Esophagus squamous epithelium (tissue), 5 donors: ENCODE results near the gene KCNJ4. TPM values are rescaled to one million over a fixed set of nuclear protein-coding genes. Genes with fewer than 3 reads are reported as not detected.
"Not testable (repeated sequence)": the region's sequence is repeated elsewhere in the genome, so short reads cannot be mapped to it uniquely, and the experiment has no call there.

Source experiments
- DNase-seq: peaks from one replicate; lab custom pipeline; 2025; lab: John Stamatoyannopoulos, UW
- H3K27ac ChIP-seq, 4 donors: fragments of 200-600 bp; sonication (generic); one replicate each; pipeline ENCODE4 v1.5.1; 2016 to 2019; ENCODE audit warnings: mild to moderate bottlenecking in 1 of 4
- H3K27me3 ChIP-seq, 4 donors: fragments of 200-600 bp; sonication (generic); 1 replicate in 3 of 4; 2 replicates in 1 of 4; pipeline versions ENCODE4 v1.5.1 to v1.6.0; 2017 to 2021; ENCODE audit warnings: antibody characterized with exemption in 1 of 4
- H3K36me3 ChIP-seq, 3 donors: fragments of 200-600 bp; sonication (generic); one replicate each; pipeline ENCODE4 v1.5.1; 2016 to 2019
- H3K4me1 ChIP-seq, 3 donors: fragments of 200-600 bp; sonication (generic); one replicate each; pipeline ENCODE4 v1.5.1; 2017 to 2019
- H3K4me3 ChIP-seq, 4 donors: fragments of 200-600 bp; sonication (generic); 1 replicate in 3 of 4; 2 replicates in 1 of 4; pipeline ENCODE4 v1.5.1; 2016 to 2019; ENCODE audit warnings: mild to moderate bottlenecking in 2 of 4, moderate library complexity in 1 of 4
- H3K9me3 ChIP-seq, 3 donors: fragments of 200-600 bp; sonication (generic); one replicate each; pipeline ENCODE4 v1.5.1; 2016 to 2019
- POLR2A ChIP-seq, 4 donors: fragments of 450-650 bp; IDR thresholded peaks; one replicate each; pipeline ENCODE4 v1.6.1; 2017; ENCODE audit warnings: antibody characterized with exemption in 4 of 4, mild to moderate bottlenecking in 4 of 4, moderate library complexity in 3 of 4
- whole genome bisulfite sequencing, 2 donors: methylation state at CpG; one replicate each; pipeline ENCODE4 v1.1.5; 2018; 5-methylcytosine and 5-hydroxymethylcytosine counted together
- intact Hi-C: fragments of 100-400 bp; cut with DNase I; formaldehyde crosslinking; loops from one replicate; pipeline ENCODE4 v1.15.0; 2022
- total RNA-seq, 4 donors: library from RNA; depleted of rRNA; stranded (reverse); fragments of >200 nt; gene quantifications; one replicate each; pipeline ENCODE4 v1.1.0, GENCODE V29; 2016
- donor health status: DM: yes; HTN: yes; CAD: no.

The KCNJ4 gene
- total RNA-seq, 4 donors from 2014 or later = not detected

GRCh38 chr22:38386918-38387317 lies 68.1 kb downstream of the KCNJ4 start:
- H3K27me3 ChIP-seq, DNase-seq, H3K9me3 ChIP-seq, H3K4me1 ChIP-seq, intact Hi-C loops, H3K27ac ChIP-seq, H3K4me3 ChIP-seq, H3K36me3 ChIP-seq: not testable (repeated sequence)
- WGBS, 2 donors = 48 to 64% methylated on average over 5 of the region's 5 CpGs

DNA sequence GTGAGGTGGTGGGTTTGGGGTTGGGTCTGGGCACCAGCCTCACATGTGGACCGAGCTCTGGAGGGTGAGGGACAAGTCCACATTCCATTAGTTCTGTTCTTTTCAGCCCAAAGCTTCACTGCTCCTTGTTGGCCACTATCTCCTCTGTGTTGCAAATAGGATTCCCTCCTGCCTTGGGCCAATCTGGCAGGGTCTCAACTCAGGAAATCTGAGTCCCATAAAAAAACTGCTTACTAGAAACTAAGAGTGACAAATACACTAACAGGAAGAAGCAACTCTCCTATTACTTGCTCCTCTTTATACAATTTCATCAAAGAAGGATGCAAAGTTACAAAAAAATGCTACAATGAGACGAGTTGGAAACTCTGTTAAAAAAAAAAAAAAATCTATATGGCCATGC lies 71.6 kb downstream of the KCNJ4 start:
- intact Hi-C loops = no loop called here
- no peaks in the 10 kb centered on the region for H3K4me1 ChIP-seq
- no peak for TF ChIP-seq POLR2A (IDR thresholded peaks at IDR 0.05)
- WGBS, 2 donors = 90 to 96% methylated on average over 2 of the region's 2 CpGs
- DNase-seq = no peak
- H3K27me3 ChIP-seq = no peaks in the 10 kb centered on the region
- H3K27ac ChIP-seq = no peak overlapping the region
- H3K4me3 ChIP-seq = no peak overlapping the region
- peaks cover 0 to 18% (median 0%) of the 10 kb centered on the region in 3 donors for H3K36me3 ChIP-seq
- no peaks in the 10 kb centered on the region for H3K9me3 ChIP-seq

DNA sequence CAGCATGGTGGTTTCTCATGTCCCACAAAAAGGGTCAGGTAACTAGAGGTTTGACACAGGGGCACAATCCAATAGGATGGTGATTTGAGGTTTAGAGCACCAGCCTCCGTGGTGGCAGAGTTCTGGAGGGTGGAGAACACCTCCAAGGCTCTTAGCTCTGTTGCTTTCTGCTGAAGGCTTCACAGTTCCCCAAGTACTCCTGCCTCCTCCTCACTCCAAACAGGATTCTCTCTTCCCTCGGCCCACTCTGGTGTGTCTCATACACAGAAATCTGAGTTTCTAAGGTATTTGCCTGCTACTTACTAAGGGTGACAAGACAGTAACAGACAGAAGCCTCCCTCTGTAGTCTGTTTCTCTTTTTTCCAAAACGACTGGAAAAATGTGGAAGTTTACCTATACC lies 73.6 kb downstream of the KCNJ4 start:
- H3K4me3 ChIP-seq, H3K27me3 ChIP-seq, intact Hi-C loops, H3K4me1 ChIP-seq, H3K27ac ChIP-seq, DNase-seq, H3K9me3 ChIP-seq: not testable (repeated sequence)
- WGBS, 2 donors = 38 to 47% methylated on average over 1 to 3 of the region's 3 CpGs
- H3K36me3 ChIP-seq = peaks cover 0 to 22% (median 0%) of the 10 kb centered on the region in 3 donors

Other genes starting within 250 kb of the KCNJ4 start
- gene TMEM184B, start 182.2 kb downstream of the KCNJ4 start, total RNA-seq = 10 to 100 TPM; 22.5 to 55.1 (median 28.3) TPM
- 10 to 100 TPM; 40.8 to 94.4 (median 55.9) TPM for gene CSNK1E, start 137.8 kb downstream of the KCNJ4 start, total RNA-seq
- 1 to 10 TPM; 1.1 to 9.6 (median 1.9) TPM for gene KDELR3, start 12.9 kb upstream of the KCNJ4 start, total RNA-seq
- 100 to 1,000 TPM; 164 to 498 (median 214) TPM for gene DDX17, start 51.1 kb upstream of the KCNJ4 start, total RNA-seq
- 1 to 10 TPM in 3 of 4 donors, not detected in 1; 1.1 to 7.2 (median 5.2) TPM for gene DMC1, start 115.0 kb upstream of the KCNJ4 start, total RNA-seq
- 1 to 10 TPM in 1 of 4 donors, under 1 TPM in 3; 0.04 to 1.0 (median 0.12) TPM for gene FAM227A, start 201.2 kb upstream of the KCNJ4 start, total RNA-seq
- 10 to 100 TPM in 3 of 4 donors, 1 to 10 TPM in 1; 8.7 to 21.1 (median 13.1) TPM for gene CBY1, start 201.4 kb upstream of the KCNJ4 start, total RNA-seq
- 10 to 100 TPM; 23.4 to 73.7 (median 57.2) TPM for gene TOMM22, start 226.8 kb upstream of the KCNJ4 start, total RNA-seq
- 10 to 100 TPM; 27.8 to 48.8 (median 33.1) TPM for gene JOSD1, start 245.7 kb upstream of the KCNJ4 start, total RNA-seq